GM12874 (cell line): ENCODE data around the gene PMPCA.

Experiments used
- CTCF ChIP-seq: IDR thresholded peaks from 2 replicates; pipeline ENCODE4 v1.5.1; 2011; ENCODE audit warnings: low read depth, mild to moderate bottlenecking, control low read depth, low read length, moderate library complexity; ENCODE audit not compliant: insufficient read depth

PMPCA gene

GRCh38 chr9:136364942-136365774 is 45.3 kb upstream of the PMPCA start:
- no peak for TF ChIP-seq CTCF

GRCh38 chr9:136365775-136366222 is 44.7 kb upstream of the PMPCA start:
- no peak for TF ChIP-seq CTCF

GRCh38 chr9:136366826-136367225 is 43.6 kb upstream of the PMPCA start:
- TF ChIP-seq CTCF = no peak

- no peak for TF ChIP-seq CTCF
These were observed 42.9 kb upstream of the PMPCA start for GRCh38 chr9:136367296-136368145.

- TF ChIP-seq CTCF = no peak
These were observed 42.3 kb upstream of the PMPCA start for GRCh38 chr9:136368190-136368589.

- TF ChIP-seq CTCF = no peak
These were observed 40.4 kb upstream of the PMPCA start for GRCh38 chr9:136370037-136370436.
